Endodermal cell (in vitro differentiated cells): ENCODE data around the gene IL12RB2. TPM values are rescaled to one million over a fixed set of nuclear protein-coding genes. Genes with fewer than 3 reads are reported as not detected.

Experiments
- DNase-seq: peaks from one replicate; pipeline ENCODE4 v3.0.0-alpha.2; 2017
- H3K27ac ChIP-seq: 2 replicates; pipeline ENCODE4 v1.5.1; 2013; ENCODE audit warnings: mild to moderate bottlenecking, low read depth, low read length, moderate library complexity
- H3K27me3 ChIP-seq: 2 replicates; pipeline ENCODE4 v1.6.1; 2013; ENCODE audit warnings: mild to moderate bottlenecking, low read length, moderate library complexity; ENCODE audit not compliant: insufficient read depth, control insufficient read depth, poor library complexity, severe bottlenecking
- H3K36me3 ChIP-seq: 2 replicates; pipeline ENCODE4 v1.7.0; 2013; ENCODE audit warnings: mild to moderate bottlenecking, low read length, moderate library complexity; ENCODE audit not compliant: control insufficient read depth, insufficient read depth
- H3K4me1 ChIP-seq: one replicate; pipeline ENCODE4 v1.7.0; 2013; ENCODE audit warnings: low read length; ENCODE audit not compliant: control insufficient read depth, insufficient read depth
- H3K4me3 ChIP-seq: 2 replicates; pipeline ENCODE4 v1.5.1; 2013; ENCODE audit warnings: mild to moderate bottlenecking, low read length, moderate library complexity
- H3K9ac ChIP-seq: 2 replicates; pipeline ENCODE4 v1.6.1; 2013; ENCODE audit warnings: mild to moderate bottlenecking, low read length, moderate library complexity; ENCODE audit not compliant: poor library complexity, severe bottlenecking; ENCODE audit errors: extremely low read depth
- H3K9me3 ChIP-seq: 2 replicates; pipeline ENCODE4 v1.6.1; 2013; ENCODE audit warnings: mild to moderate bottlenecking, low read length, moderate library complexity; ENCODE audit not compliant: control insufficient read depth
- H3K27ac Mint-ChIP-seq: 2 replicates; pipeline ENCODE4 v1.8.0; 2020; ENCODE audit warnings: mixed read lengths
- H3K27me3 Mint-ChIP-seq: 2 replicates; pipeline ENCODE4 v1.8.0; 2021; ENCODE audit warnings: mild to moderate bottlenecking, mixed read lengths; ENCODE audit not compliant: insufficient read depth
- H3K36me3 Mint-ChIP-seq: 2 replicates; pipeline ENCODE4 v1.8.0; 2020; ENCODE audit warnings: low read depth, mixed read lengths
- H3K4me1 Mint-ChIP-seq: 2 replicates; pipeline ENCODE4 v1.8.0; 2020; ENCODE audit warnings: mixed read lengths
- H3K4me3 Mint-ChIP-seq: 2 replicates; pipeline ENCODE4 v1.8.0; 2020; ENCODE audit warnings: mild to moderate bottlenecking, moderate library complexity, mixed read lengths
- H3K9me3 Mint-ChIP-seq: 2 replicates; pipeline ENCODE4 v1.8.0; 2020; ENCODE audit warnings: mild to moderate bottlenecking, mixed read lengths
- WGBS, 2 experiments: methylation state at CpG; one replicate each; pipeline versions ENCODE4 v1.1.5 to v1.1.7; 2013; ENCODE audit warnings: missing lambda C conversion rate in 2 of 2, mixed read lengths in 1 of 2; ENCODE audit not compliant: insufficient coverage in 1 of 2, insufficient read length in 1 of 2; 5-methylcytosine and 5-hydroxymethylcytosine counted together
- total RNA-seq, 2 donors: library from RNA; stranded (reverse); fragmentation: NEBNext Ultra II Directional in 1 of 2; extraction: Animal tissue kit (Norgen Biotek cat#: 25700) in 1 of 2; gene quantifications; 2 replicates in 1 of 2; 3 replicates in 1 of 2; pipeline ENCODE4 v1.2.1, GENCODE V29; 2021
- TF ChIP-seq, protein P1 (sequence below): fragments of 200-600 bp; sonication (generic); conservative IDR thresholded peaks from 2 replicates; pipeline ENCODE4 v1.5.0; 2021; ENCODE audit warnings: antibody characterized with exemption, mild to moderate bottlenecking

The IL12RB2 gene
- total RNA-seq, 2 donors from 2014 or later: 0.29 TPM; not detected in 1

- no peak overlapping the region for H3K27ac Mint-ChIP-seq
- H3K9me3 Mint-ChIP-seq: no peaks in the 10 kb centered on the region
- H3K36me3 ChIP-seq: peaks cover 99% of the 10 kb centered on the region
- H3K4me3 Mint-ChIP-seq: no peak overlapping the region
- H3K4me1 ChIP-seq: no peaks in the 10 kb centered on the region
- no peaks in the 10 kb centered on the region for H3K27me3 Mint-ChIP-seq
- no peak overlapping the region for H3K4me3 ChIP-seq
- TF ChIP-seq, protein P1, sequence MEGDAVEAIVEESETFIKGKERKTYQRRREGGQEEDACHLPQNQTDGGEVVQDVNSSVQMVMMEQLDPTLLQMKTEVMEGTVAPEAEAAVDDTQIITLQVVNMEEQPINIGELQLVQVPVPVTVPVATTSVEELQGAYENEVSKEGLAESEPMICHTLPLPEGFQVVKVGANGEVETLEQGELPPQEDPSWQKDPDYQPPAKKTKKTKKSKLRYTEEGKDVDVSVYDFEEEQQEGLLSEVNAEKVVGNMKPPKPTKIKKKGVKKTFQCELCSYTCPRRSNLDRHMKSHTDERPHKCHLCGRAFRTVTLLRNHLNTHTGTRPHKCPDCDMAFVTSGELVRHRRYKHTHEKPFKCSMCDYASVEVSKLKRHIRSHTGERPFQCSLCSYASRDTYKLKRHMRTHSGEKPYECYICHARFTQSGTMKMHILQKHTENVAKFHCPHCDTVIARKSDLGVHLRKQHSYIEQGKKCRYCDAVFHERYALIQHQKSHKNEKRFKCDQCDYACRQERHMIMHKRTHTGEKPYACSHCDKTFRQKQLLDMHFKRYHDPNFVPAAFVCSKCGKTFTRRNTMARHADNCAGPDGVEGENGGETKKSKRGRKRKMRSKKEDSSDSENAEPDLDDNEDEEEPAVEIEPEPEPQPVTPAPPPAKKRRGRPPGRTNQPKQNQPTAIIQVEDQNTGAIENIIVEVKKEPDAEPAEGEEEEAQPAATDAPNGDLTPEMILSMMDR: no peak
- no peaks in the 10 kb centered on the region for H3K9me3 ChIP-seq
- no peak overlapping the region for H3K27ac ChIP-seq
- no peaks in the 10 kb centered on the region for H3K4me1 Mint-ChIP-seq
- no peaks in the 10 kb centered on the region for H3K27me3 ChIP-seq
- H3K36me3 Mint-ChIP-seq: peaks cover 89% of the 10 kb centered on the region
- DNase-seq: no peak
- no peak overlapping the region for H3K9ac ChIP-seq
Observed at GRCh38 chr1:67420835-67421492, 113.3 kb downstream of the IL12RB2 start.

DNA sequence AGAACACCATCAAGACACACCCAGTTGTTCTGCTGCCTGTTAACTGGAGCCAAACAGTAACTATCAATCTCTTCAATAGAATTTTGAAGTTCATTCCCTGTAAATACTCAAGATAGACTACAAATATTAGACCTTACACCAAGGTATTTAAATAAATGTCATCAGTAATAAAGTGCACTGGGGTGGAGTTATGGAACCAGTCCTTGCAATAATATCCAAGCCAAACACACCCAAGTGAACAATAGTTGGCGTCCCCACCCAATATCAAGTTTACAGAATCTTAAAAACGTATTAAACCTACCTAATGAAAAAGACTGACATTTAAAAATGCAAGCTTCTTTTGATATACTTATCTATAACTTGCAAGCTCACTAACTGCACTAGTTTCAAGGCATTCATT, 119.8 kb downstream of the IL12RB2 start:
- Mint-ChIP-seq H3K36me3 (peaks cover 59% of the 10 kb centered on the region), H3K4me3 (peak overlapping the region; percentile 98), H3K9me3 (no peaks in the 10 kb centered on the region), H3K27ac (no peak overlapping the region), H3K27me3 (peaks cover 4% of the 10 kb centered on the region), H3K4me1 (peaks cover 24% of the 10 kb centered on the region)
- Histone ChIP-seq H3K27ac (no peak overlapping the region), H3K4me1 (no peaks in the 10 kb centered on the region), H3K4me3 (peak overlapping the region; percentile 98), H3K36me3 (peaks cover 44% of the 10 kb centered on the region), H3K9me3 (no peaks in the 10 kb centered on the region), H3K9ac (peak overlapping the region; percentile 90), H3K27me3 (no peaks in the 10 kb centered on the region)
- WGBS, 2 experiments: 25 to 40% methylated on average over 1 to 2 of the region's 2 CpGs
- TF ChIP-seq, protein P1: no peak
- no peak for DNase-seq

DNA sequence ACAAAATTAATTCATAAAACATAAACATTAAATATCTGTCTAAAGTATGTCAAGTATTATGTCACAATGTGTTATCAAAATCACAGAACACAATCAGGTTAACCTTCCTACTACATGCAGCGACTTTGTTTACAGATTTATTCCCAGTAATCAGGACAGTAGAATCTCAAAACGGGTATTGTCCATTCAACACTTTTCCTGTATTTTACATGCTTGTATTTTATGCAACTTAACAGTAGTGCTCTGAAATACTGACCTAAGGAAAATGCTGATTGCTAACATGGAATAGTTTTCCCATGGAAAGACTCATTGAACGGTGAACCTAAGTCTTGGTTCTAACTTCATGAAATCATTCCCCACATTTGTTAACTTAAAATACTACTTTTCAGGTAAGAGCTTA, 120.3 kb downstream of the IL12RB2 start:
- H3K27me3 Mint-ChIP-seq: peaks cover 4% of the 10 kb centered on the region
- Histone ChIP-seq H3K9me3 (no peaks in the 10 kb centered on the region), H3K36me3 (peaks cover 39% of the 10 kb centered on the region), H3K9ac (peak overlapping the region; percentile 90), H3K27me3 (no peaks in the 10 kb centered on the region), H3K4me3 (peak overlapping the region; percentile 98), H3K4me1 (no peaks in the 10 kb centered on the region), H3K27ac (no peak overlapping the region)
- no peak overlapping the region for H3K27ac Mint-ChIP-seq
- WGBS, 2 experiments: 5 to 12% methylated on average over 2 to 3 of the region's 3 CpGs
- no peaks in the 10 kb centered on the region for H3K9me3 Mint-ChIP-seq
- TF ChIP-seq, protein P1: no peak
- H3K36me3 Mint-ChIP-seq: peaks cover 54% of the 10 kb centered on the region
- peaks cover 24% of the 10 kb centered on the region for H3K4me1 Mint-ChIP-seq
- DNase-seq: no peak
- peak overlapping the region; percentile 98 for H3K4me3 Mint-ChIP-seq
